ENCODE results near the gene RBM4B.
"Not testable (repeated sequence)": the region's sequence is repeated elsewhere in the genome, so short reads cannot be mapped to it uniquely, and the experiment has no call there.

The RBM4B gene, protein sequence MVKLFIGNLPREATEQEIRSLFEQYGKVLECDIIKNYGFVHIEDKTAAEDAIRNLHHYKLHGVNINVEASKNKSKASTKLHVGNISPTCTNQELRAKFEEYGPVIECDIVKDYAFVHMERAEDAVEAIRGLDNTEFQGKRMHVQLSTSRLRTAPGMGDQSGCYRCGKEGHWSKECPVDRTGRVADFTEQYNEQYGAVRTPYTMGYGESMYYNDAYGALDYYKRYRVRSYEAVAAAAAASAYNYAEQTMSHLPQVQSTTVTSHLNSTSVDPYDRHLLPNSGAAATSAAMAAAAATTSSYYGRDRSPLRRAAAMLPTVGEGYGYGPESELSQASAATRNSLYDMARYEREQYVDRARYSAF

DNA sequence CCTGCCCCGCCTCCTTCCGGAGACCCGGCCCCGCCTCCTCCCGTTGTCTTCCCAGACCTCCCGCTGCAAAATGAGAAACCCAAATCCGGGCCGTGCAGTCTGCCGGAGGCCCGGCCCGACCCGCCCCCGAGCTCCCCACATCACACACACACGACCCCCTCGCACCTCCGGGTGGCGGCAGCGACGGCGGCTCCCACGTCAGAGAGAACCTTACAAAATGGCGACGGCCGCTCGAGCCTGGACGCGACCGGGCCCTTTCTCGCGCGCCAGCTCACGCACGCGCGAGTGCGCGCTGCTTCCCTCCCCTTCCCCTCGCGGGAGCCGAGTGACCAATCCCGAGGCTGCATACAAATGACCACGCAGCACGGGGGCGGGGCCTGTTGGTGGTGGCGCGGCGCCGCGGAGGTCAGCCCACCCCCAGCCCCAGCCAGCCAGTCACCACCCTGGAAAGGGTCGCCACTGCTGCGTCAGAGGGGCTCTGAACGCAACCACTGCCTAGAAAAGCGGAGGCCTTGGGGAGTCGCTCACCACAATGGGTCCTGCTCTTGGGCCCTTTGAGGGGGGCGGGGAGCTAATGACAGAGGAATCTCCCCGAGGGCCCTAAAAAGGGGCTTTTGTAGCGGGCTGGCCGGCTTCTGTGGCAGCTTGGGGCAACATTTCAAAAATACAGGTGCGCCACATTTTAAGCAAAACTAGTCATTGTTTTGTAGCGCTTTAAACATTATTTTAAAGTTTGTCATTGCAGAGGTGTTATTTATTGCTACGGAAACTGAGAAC, at the start of gene RBM4B:
TSS of gene RBM4B (minus strand) at position 289 of the 777 bp plus-strand sequence. CDS start 808 bp downstream, outside the sequence.
- DNase-seq, result peak; percentile 95

DNA sequence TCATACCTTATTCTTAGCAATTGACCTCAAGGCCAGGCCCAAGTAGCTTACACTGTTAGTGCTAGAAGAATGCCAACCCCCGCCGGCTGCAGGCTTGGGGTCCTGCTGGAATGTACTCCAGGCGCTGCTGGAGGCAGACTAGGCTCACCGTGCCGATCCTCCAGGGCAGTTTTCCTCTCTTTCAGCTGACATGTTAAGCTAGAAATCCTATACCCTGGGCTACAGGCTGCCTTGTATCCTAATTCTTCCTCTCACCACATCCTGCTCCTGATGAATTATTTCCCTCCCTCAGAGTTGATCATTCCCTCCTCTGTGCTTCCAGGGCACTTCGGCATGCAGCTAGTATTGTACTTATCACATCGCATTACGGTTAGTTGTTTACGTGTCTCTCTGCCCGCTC, 48.0 kb upstream of the RBM4B start:
- DNase-seq, result peak; percentile 71

GRCh38 chr11:66725114-66725513, 47.4 kb upstream of the RBM4B start:
- DNase-seq, result no peak

DNA sequence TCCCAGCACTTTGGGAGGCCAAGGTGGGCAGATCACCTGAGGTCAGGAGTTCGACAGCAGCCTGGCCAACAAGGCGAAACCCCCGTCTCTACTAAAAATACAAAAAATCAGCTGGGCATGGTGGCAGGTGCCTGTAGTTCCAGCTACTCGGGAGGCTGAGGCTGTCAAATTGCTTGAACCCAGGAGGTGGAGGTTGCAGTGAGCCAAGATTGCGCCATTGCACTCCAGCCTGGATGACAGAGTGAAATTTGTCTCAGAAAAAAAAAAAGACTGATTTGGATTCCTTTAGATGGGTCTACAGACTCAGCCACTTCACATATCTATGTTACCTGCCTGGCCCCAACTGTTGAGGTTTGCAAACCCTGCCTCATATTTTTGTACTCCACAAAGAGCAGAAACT, 46.5 kb upstream of the RBM4B start:
- not testable (repeated sequence) for DNase-seq

DNA sequence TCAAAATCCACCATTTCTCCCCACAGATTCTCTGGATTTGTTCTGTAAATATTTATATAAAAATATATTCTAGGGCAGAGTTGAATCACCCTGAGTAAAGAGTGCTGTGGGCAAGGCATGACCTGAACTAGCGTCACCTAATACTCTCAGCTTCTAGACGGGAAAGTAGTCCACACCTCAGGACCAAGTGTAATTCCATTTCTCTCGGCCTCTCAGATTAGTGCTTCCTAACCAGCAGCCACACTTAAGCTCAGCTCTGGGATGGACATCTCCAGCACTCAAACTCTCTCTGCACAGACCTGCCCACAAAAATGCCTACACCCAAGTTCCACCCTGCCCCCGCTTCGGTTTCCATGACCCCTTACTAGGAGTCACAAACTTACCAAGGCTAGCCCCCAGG, 46.0 kb upstream of the RBM4B start:
- DNase-seq, result no peak

GRCh38 chr11:66722745-66723651, 45.3 kb upstream of the RBM4B start:
- DNase-seq, result no peak

GRCh38 chr11:66721939-66722338, 44.3 kb upstream of the RBM4B start:
- no peak for DNase-seq

GRCh38 chr11:66720899-66721470, 43.3 kb upstream of the RBM4B start:
- no peak for DNase-seq

DNA sequence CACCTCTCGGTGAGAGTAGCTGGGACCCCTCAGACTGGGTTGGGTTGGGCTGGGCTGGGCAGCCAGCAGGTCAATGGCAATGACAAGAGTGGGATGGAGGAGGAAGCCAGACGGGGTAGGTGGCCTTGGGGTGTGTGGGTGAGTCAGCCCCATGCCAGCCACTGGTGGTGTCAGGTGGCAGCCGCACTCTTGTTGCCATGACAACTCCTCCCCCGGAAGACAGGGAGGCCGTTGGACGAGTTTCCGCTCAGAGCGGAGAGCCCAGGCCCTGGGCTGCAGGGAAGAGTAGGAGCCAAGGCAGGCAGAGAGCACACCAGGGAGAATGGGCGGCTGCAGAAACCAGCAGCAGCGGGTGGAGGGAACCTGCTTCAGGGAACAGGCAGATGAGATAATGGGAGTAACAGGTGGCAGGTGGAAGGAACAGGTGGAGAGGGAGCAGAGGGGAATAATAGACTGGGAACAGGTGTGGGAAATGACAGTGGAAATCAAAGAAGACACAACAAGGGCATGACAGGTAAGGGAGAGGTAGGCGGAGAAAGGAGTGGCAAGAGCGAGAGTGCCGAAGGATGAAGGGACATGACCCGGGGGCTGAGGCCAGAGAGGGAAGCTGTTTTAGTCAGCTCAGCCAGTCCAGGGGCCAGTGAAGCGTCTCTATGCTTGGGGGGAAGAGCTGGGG, 42.7 kb upstream of the RBM4B start:
- peak; percentile 64 for DNase-seq

GRCh38 chr11:66719111-66719872, 41.6 kb upstream of the RBM4B start:
- no peak for DNase-seq

DNA sequence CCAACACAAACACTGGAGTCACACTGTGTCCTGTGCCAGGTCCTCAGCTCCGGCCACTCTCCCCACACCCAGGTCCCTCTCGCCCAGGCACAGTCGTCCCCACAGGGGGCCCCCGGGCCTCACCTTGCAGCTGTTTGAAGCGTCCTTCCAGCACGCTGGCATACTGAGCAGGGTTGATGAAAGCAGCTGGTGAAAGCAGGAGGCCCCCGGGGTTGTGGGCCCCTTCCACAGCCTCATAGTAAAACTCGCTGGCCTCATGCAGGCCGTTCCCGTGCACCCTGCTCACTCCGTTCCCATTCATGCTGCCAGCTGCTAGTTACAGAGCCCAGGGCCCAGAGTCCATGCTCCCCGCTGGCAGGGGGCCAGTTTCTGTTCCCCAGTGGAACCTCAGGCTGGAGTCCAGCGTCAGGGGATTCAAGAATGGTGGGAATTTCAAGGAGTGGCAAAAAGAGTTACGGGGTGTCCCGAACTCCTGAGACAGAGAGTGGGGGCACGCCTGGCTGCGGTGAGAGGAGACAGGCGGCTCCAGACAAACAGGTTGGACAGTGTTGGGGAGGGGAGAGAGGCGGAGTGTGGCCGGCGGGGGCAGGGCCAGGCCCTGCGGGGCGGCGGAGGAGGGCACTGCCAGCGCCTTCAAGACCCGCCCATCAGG, 40.8 kb upstream of the RBM4B start:
- no peak for DNase-seq

DNA sequence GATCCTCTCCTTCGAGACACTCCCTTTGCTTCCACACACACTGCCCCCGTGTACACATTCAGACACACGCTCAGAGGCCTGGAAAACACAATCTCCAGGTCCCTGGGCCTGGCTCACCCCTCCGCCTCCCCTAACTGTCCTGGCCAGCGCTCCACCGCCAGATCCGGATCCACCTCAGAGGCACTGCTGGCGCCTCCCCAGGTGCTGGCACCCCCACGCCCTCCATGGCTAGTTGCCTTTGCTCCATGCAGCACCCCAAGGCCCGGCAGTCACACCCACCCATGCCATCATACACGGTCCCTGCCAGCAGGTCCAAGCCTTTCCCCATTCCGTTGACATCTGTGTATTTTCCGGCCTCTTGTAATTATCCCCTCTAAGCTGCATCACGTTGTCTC, 40.2 kb upstream of the RBM4B start:
- no peak for DNase-seq

DNA sequence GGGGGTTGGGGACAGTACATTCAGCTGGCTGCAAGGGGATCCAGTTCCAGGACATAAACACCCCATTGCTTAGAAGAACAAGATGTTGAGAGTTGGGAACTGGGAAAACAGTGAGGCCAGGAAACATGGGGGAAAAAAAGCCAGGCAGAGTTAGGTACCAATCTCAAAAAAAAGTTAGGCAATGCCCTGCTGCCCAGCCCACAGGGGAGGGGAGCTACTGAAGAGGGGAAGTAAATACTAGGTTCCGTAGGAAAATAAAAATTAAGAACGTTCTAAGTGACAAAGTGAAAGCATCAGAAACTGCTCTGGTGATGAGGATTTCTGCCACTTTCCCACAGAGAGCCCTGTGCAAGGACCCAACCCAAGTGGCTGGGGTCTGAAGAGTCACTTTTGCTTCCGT, 39.3 kb upstream of the RBM4B start:
- no peak for DNase-seq

DNA sequence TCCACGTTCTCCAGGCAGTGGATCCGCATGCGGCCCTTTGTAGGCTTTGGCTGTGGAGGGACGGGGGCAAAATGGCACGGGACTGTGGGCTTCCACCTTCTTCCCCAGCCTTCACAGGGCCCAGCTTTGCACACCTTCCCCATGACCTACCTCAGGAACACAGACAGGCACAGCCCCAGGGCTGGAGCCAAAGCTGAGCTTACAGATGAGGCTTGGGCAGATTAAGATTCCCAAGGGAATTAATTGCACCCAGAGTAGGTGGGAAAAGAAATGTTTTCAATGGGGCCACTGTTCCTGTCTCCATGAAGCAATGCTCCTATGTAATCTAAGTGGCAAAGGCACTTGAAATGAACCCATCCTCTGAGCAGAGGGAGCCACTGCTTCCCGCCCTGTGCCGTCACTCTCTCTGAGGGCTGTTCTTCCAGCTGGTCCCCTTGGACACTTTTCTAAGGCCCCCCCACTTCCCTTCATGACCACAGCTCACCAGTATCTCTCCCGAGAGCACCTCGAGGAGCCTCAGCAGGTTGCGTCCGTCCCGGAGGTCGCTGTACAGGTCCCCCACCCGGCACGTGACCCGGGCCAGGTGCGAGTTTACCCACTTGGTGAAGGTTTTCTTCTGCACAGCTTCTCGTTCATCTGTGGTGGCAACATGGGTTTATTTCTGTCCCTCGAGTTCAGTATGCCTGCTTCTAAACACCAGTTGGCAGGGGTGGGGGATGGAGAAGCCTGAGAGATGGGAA, 37.8 kb upstream of the RBM4B start:
- no peak for DNase-seq

DNA sequence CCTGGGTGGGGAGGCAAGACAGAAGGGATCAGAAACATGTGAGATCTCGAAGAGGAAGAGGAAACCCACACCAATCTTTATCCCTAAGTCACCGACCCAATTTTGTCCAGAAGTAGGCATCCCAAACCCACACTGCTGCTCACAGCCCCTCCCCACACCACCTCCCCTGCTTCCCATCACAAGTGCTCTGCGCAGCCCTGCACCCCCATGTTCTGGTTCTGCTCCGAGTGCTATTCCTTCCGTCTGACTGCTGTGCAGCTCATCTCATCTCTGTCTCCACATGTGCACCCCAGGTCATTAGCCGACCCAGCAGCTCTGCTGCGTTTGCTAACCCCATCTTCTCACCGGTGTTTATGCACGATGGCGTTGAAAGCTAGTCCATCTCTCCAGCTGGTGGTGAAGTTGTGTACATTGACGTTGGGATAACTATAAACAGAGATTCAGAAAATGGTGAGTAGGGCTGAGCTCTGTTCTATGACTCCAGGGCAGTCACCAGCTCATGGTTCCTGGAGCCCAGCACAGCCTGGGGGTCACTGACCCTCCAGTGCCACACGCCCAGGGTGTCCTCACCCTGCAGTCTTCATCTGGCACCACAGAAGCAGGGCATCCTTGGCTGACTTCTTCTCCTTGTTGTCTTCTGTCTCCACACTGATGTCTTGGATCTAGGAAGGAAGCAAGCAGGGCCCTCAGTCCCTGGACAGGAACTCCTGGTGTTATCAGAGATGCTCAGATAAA, 36.2 kb upstream of the RBM4B start:
- DNase-seq, result no peak

DNA sequence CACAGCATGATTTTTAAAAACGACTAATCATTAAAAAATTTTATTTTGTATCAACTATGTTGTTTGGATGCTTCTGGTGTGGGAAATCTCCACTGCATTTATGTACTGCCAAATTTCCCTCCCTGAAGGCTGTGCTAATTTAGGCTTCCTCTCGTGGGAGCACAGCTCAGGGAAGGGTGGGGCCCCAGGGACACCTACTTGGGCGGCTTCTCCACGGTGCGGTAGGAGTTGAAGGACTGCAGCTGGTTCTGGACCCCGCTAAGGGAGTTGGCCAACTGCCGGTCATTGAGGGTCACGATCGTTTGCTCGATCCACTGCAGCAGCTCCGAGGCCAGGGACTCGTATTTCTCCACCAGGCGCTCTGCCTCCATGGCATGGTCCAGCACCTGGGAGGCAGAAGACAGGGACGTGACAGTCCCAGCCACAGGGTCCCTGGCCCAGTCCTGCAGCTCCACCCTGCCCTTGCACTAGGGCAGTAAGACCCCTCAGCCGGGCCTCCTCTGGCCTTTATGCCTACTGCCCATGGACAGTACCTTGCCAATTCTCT, 32.8 kb upstream of the RBM4B start:
- no peak for DNase-seq

DNA sequence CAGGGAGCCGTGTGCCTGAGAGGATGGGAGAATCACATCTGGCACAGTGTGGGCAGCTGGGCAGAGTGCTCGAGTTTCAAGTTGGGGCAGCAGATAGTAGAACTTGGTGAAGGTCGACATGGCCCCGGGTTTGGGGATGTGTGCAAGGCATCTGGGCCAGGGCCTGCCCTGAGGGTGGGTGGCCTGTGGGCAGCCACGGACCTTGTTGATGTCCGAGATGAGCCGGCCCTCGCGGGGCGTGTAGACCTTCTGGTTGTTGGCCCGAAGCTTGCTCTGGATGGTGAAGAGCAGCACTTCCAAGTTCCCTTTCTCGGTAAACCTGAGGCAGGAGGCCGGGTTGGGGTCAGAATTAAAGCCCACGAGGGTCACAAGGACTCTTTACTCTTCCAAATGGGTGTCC, 31.0 kb upstream of the RBM4B start:
- no peak for DNase-seq

GRCh38 chr11:66708094-66708493, 30.4 kb upstream of the RBM4B start:
- no peak for DNase-seq

DNA sequence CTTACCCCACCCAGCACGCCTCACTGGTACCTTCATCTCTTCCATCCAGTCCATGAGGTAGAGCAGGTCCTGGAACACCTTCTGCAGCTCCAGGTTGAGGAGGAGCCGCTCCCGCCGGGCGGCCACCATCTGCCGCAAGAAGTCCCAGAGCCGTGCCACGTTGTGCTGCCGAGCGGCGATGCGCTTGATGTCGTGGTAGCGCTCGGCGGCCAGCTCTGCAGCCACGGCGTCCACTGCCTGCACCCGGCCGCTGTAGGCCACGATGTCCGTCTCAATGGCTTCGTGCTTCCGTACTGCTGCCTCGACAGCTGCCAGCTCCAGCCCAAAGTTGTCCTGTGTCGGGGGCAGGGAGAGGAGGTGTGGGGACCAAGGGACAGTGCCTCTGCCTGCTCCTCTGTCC, 29.8 kb upstream of the RBM4B start:
- DNase-seq, result no peak
